K562 (cell line): ENCODE data around the gene ZDHHC1. TPM values are rescaled to one million over a fixed set of nuclear protein-coding genes. Genes with fewer than 3 reads are reported as not detected.

ENCODE experiments used
- ATAC-seq: fragments of 200-7000 bp; cut with Tn5 transposase; 3 replicates; pipeline ENCODE4 v1.9.1; 2020; ENCODE audit warnings: moderate library complexity
- BruUV-seq: library from RNA; stranded (reverse); fragments of 400-500 nt; replicated peaks from 2 replicates; lab custom pipeline; 2021; lab: Mats Ljungman, UMichigan
- CTCF ChIA-PET: fragments of 300-600 bp; formaldehyde crosslinking; extraction: SDS; loops from one replicate; lab custom pipeline; 2021; ENCODE audit warnings: low intra/inter-chr PET ratio; lab: Yijun Ruan, JAX
- POLR2A ChIA-PET: fragments of 300-600, 350-650 bp; sonication (Branson Sonifier 250); formaldehyde crosslinking; extraction: SDS; loops from one replicate; lab custom pipeline; 2021; ENCODE audit warnings: antibody characterized with exemption, inconsistent platforms; lab: Yijun Ruan, JAX
- DNase-seq, 4 experiments: peaks; one replicate each; pipeline versions ENCODE4 v3.0.0 to v3.0.0-alpha.2; 2011 to 2018; ENCODE audit warnings: low spot score in 3 of 4, mixed read lengths in 3 of 4; ENCODE audit errors: extremely low read depth in 1 of 4
- FAIRE-seq: peaks from 2 replicates; lab custom pipeline; 2011; peaks lifted over from hg19 to GRCh38; lab: Jason Lieb, UNC
- H2AFZ ChIP-seq: 2 replicates; pipeline ENCODE4 v1.6.0; 2011; ENCODE audit warnings: low read depth, low read length, control low read depth, inconsistent platforms
- H3K27ac ChIP-seq: fragments of 200-600 bp; 3 replicates; pipeline ENCODE4 v1.8.0; 2011; ENCODE audit warnings: low read depth, mild to moderate bottlenecking, control low read depth, inconsistent platforms, low read length, moderate library complexity, mixed read lengths; ENCODE audit errors: extremely low read depth
- H3K27me3 ChIP-seq, 2 experiments: fragments of 300-600 bp in 1 of 2; 2 replicates in 1 of 2; 3 replicates in 1 of 2; pipeline versions ENCODE4 v1.6.0 to v1.8.0; 2011; ENCODE audit warnings: inconsistent platforms in 2 of 2, low read length in 2 of 2, mild to moderate bottlenecking in 1 of 2, mixed read lengths in 1 of 2, moderate library complexity in 1 of 2; ENCODE audit not compliant: control insufficient read depth in 2 of 2, insufficient read depth in 2 of 2
- H3K36me3 ChIP-seq: fragments of 300-600 bp; 3 replicates; pipeline ENCODE4 v1.8.0; 2011; ENCODE audit warnings: mild to moderate bottlenecking, low read length, inconsistent platforms; ENCODE audit not compliant: control insufficient read depth, insufficient read depth
- H3K4me1 ChIP-seq, 2 experiments: fragments of 200-600 bp in 1 of 2; replicated peaks in 1 of 2; 2 replicates in 1 of 2; 3 replicates in 1 of 2; pipeline versions ENCODE4 v1.5.1 to v1.8.0; 2011; ENCODE audit warnings: inconsistent platforms in 2 of 2, low read length in 2 of 2, mild to moderate bottlenecking in 1 of 2, mixed read lengths in 1 of 2, moderate library complexity in 1 of 2; ENCODE audit not compliant: control insufficient read depth in 2 of 2, insufficient read depth in 2 of 2
- H3K4me2 ChIP-seq: 2 replicates; pipeline ENCODE4 v1.6.1; 2011; ENCODE audit warnings: low read length, control low read depth, inconsistent platforms, mixed read lengths; ENCODE audit not compliant: insufficient read depth
- H3K4me3 ChIP-seq: fragments of 200-600 bp; sonication (generic), shearing (Covaris generic); 2 replicates; pipeline ENCODE4 v1.5.1; 2016; ENCODE audit warnings: control low read depth, inconsistent platforms
- H3K79me2 ChIP-seq: fragments of 200-600 bp; 3 replicates; pipeline ENCODE4 v1.8.0; 2011; ENCODE audit warnings: low read length, inconsistent platforms; ENCODE audit not compliant: control insufficient read depth, insufficient read depth
- H3K9ac ChIP-seq, 2 experiments: 2 replicates each; pipeline versions ENCODE4 v1.6.0 to v1.6.1; 2011; ENCODE audit warnings: low read depth in 2 of 2, low read length in 2 of 2, control low read depth in 1 of 2, inconsistent platforms in 1 of 2, mild to moderate bottlenecking in 1 of 2, mixed read lengths in 1 of 2; ENCODE audit not compliant: insufficient read depth in 1 of 2
- H3K9me1 ChIP-seq: one replicate; pipeline ENCODE4 v1.6.0; 2011; ENCODE audit warnings: inconsistent platforms, mild to moderate bottlenecking, low read length, moderate library complexity; ENCODE audit not compliant: control insufficient read depth, insufficient read depth
- H3K9me3 ChIP-seq: replicated peaks from 2 replicates; pipeline ENCODE4 v1.5.1; 2011; ENCODE audit warnings: low read depth, low read length, inconsistent platforms; ENCODE audit not compliant: control insufficient read depth, insufficient read depth
- H4K20me1 ChIP-seq: replicated peaks from 2 replicates; pipeline ENCODE4 v1.6.1; 2011; ENCODE audit warnings: low read length, inconsistent platforms, mixed read lengths; ENCODE audit not compliant: control insufficient read depth, insufficient read depth
- EZH2 ChIP-seq: IDR thresholded peaks from 2 replicates; pipeline ENCODE4 v1.6.1; 2012; ENCODE audit warnings: low read depth, mild to moderate bottlenecking, inconsistent platforms, low read length, borderline replicate concordance
- GTF2B ChIP-seq: IDR thresholded peaks from 2 replicates; pipeline ENCODE4 v1.6.1; 2011; ENCODE audit not compliant: insufficient read length; ENCODE audit errors: extremely low read depth
- GTF3C2 ChIP-seq: IDR thresholded peaks from 3 replicates; pipeline ENCODE4 v1.6.1; 2011; ENCODE audit warnings: borderline replicate concordance, mild to moderate bottlenecking, moderate library complexity; ENCODE audit not compliant: insufficient read length; ENCODE audit errors: extremely low read depth
- ID3 ChIP-seq, 2 experiments: fragments of 250-450 bp in 1 of 2; fragments of 450-650 bp in 1 of 2; sonication (Bioruptor Pico) in 1 of 2; IDR thresholded peaks; 2 replicates each; pipeline versions ENCODE4 v1.6.1 to v1.8.0; 2016 to 2021; ENCODE audit warnings: mild to moderate bottlenecking in 2 of 2, moderate library complexity in 2 of 2, missing compliant biosample characterization in 1 of 2, missing genetic modification characterization in 1 of 2
- MCM5 ChIP-seq: fragments of 450-650 bp; IDR thresholded peaks from 2 replicates; pipeline ENCODE4 v1.6.1; 2016; ENCODE audit warnings: low read depth
- MXI1 ChIP-seq: IDR thresholded peaks from 2 replicates; pipeline ENCODE4 v1.6.1; 2011; ENCODE audit warnings: low read depth, mild to moderate bottlenecking, improper control_type of control experiment, low read length
- SMARCA4 ChIP-seq: fragments of 450-650 bp; IDR thresholded peaks from 2 replicates; pipeline ENCODE4 v1.6.1; 2016
- TAF1 ChIP-seq: IDR thresholded peaks from 2 replicates; pipeline ENCODE4 v1.6.1; 2011; ENCODE audit warnings: mild to moderate bottlenecking, low read length, moderate library complexity; ENCODE audit not compliant: insufficient read depth, control insufficient read depth, severe bottlenecking; ENCODE audit errors: extremely low read depth
- THRB ChIP-seq: fragments of 450-650 bp; formaldehyde crosslinking; conservative IDR thresholded peaks from 2 replicates; pipeline ENCODE4 v1.4.0; 2022; ENCODE audit warnings: mild to moderate bottlenecking, missing genetic modification characterization
- WHSC1 ChIP-seq: IDR thresholded peaks from one replicate; pipeline ENCODE4 v1.6.1; 2012; ENCODE audit warnings: low read length, control low read depth, inconsistent platforms
- XRCC4 ChIP-seq: IDR thresholded peaks from one replicate; pipeline ENCODE4 v1.6.1; 2011; ENCODE audit not compliant: insufficient read depth, insufficient read length; ENCODE audit errors: extremely low read depth
- ZNF143 ChIP-seq: sonication (generic); formaldehyde crosslinking; IDR thresholded peaks from 2 replicates; pipeline ENCODE4 v1.9.0; 2022; ENCODE audit warnings: mild to moderate bottlenecking, missing genetic modification reagents
- ZNF277 ChIP-seq: fragments of 250-450 bp; sonication (Bioruptor Pico); IDR thresholded peaks from 2 replicates; pipeline ENCODE4 v1.8.0; 2022; ENCODE audit warnings: inconsistent platforms, mild to moderate bottlenecking, moderate library complexity, borderline replicate concordance
- ZNF551 ChIP-seq: fragments of 250-450 bp; sonication (Bioruptor Pico); IDR thresholded peaks from 2 replicates; pipeline ENCODE4 v1.5.0; 2021; ENCODE audit warnings: mild to moderate bottlenecking, moderate library complexity
- ZNF586 ChIP-seq: fragments of 450-650 bp; formaldehyde crosslinking; conservative IDR thresholded peaks from 2 replicates; pipeline ENCODE4 v1.4.0; 2020; ENCODE audit warnings: mild to moderate bottlenecking, moderate library complexity
- WGBS: fragments of 100-300 bp; shearing (Covaris generic); methylation state at CpG from one replicate; pipeline ENCODE4 v1.1.6; 2016; ENCODE audit warnings: low coverage, mixed read lengths; ENCODE audit not compliant: insufficient coverage; ENCODE audit errors: missing lambda C conversion rate; 5-methylcytosine and 5-hydroxymethylcytosine counted together
- in situ Hi-C: fragments of 300-500 bp; cut with MboI; formaldehyde crosslinking; loops from 4 replicates; pipeline ENCODE4 v1.15.0; 2018; ENCODE audit warnings: inconsistent platforms, mixed read lengths
- intact Hi-C: fragments of 100-400 bp; cut with micrococcal nuclease; formaldehyde crosslinking; loops from 2 replicates; pipeline ENCODE4 v1.14.2; 2022
- polyA plus RNA-seq, 8 experiments: library from polyadenylated mRNA; depleted of rRNA in 4 of 8; stranded (reverse) in 5 of 8; unstranded in 3 of 8; fragments of >200 nt; fragmentation: Nextera tagmentation in 2 of 8; fragmentation: Illumina TruSeq in 1 of 8; extraction: Ambion mirVana in 2 of 8; extraction: Trizol in 1 of 8; gene quantifications; 2 replicates each; pipeline versions ENCODE4 v1.2.1 to v1.2.3, GENCODE V29; 2011 to 2014; ENCODE audit warnings: inconsistent platforms in 1 of 8, missing spikeins in 1 of 8
- total RNA-seq, 7 experiments: library from RNA; depleted of rRNA in 6 of 7; stranded (reverse); fragments of >200 nt in 6 of 7; fragmentation: Illumina TruSeq in 2 of 7; extraction: Trizol in 2 of 7; gene quantifications; 2 replicates each; pipeline versions ENCODE4 v1.2.1 to v1.2.3, GENCODE V29; 2011 to 2021; ENCODE audit warnings: low replicate concordance in 1 of 7

The ZDHHC1 gene
- total and polyA plus RNA-seq, 9 of the 15 experiments (the other 6 are each of a cell fraction or from before 2014, with no cell fraction given), result 0.06 to 0.77 (median 0.25) TPM; not detected in 4

- peak overlapping the region; percentile 52; the same call in 1 of the 2 replicates for H3K4me2 ChIP-seq
- H3K79me2 ChIP-seq, result peaks cover 37% of the 10 kb centered on the region
- H3K9ac ChIP-seq, result peak overlapping the region; percentile 7 to 85; a peak in 3 of 4 replicates
- peaks cover 26 to 46% of the 10 kb centered on the region in 2 experiments for H3K4me1 ChIP-seq
- no peak for FAIRE-seq
- H3K9me1 ChIP-seq, result peaks cover 21% of the 10 kb centered on the region
- intact Hi-C loops, result loop anchor here (10.0 kb wide), 1 partner anchor 505 kb away; no protein-coding TSS in a partner anchor
- peak overlapping the region; percentile 15; the same call in 2 of the 3 replicates for H3K27ac ChIP-seq
- ATAC-seq, result peak; percentile 54
- BruUV-seq, result no TSS peak
- no peak overlapping the region for H3K4me3 ChIP-seq
- no peak overlapping the region for H2AFZ ChIP-seq
- no peaks in the 10 kb centered on the region for H3K9me3 ChIP-seq
- POLR2A ChIA-PET, result interaction anchor here (0.6 to 1.3 kb wide), 4 partner anchors 8 to 135 kb away, joined by 3 to 6 read pairs (median 4); no protein-coding TSS in a partner anchor
- CTCF ChIA-PET, result no interaction called here
- 18% methylated on average over 3 of the region's 3 CpGs for WGBS
- in situ Hi-C loops, result no loop called here
- no peak for DNase-seq
- H3K27me3 ChIP-seq, result no peaks in the 10 kb centered on the region
- peaks cover 28% of the 10 kb centered on the region; the same call in 2 of the 3 replicates for H3K36me3 ChIP-seq
- H4K20me1 ChIP-seq, result peaks cover 47% of the 10 kb centered on the region
- TF ChIP-seq ID3 (CRISPR knock-in tag; IDR thresholded peaks at IDR 0.05), result no peak
- TF ChIP-seq ID3 (tag; IDR thresholded peaks at IDR 0.05), result no peak
- TF ChIP-seq GTF3C2, result no peak
- TF ChIP-seq SMARCA4, result no peak
- TF ChIP-seq MCM5, result no peak
- TF ChIP-seq MXI1, result no peak
- no peak for TF ChIP-seq XRCC4
- no peak for TF ChIP-seq ZNF551 (CRISPR knock-in tag)
- TF ChIP-seq THRB, result no peak
- no peak for TF ChIP-seq ZNF277 (CRISPR knock-in tag)
- no peak for TF ChIP-seq GTF2B
- TF ChIP-seq WHSC1, result no peak
- TF ChIP-seq TAF1, result no peak
- TF ChIP-seq EZH2, result no peak
- no peak for TF ChIP-seq ZNF143
- TF ChIP-seq ZNF586 (CRISPR knock-in tag), result no peak
Measured at GRCh38 chr16:67459861-67460150, 43.5 kb upstream of the ZDHHC1 start.
